ENCODE data around the gene NIT1.
"Not testable (repeated sequence)": the region's sequence is repeated elsewhere in the genome, so short reads cannot be mapped to it uniquely, and the experiment has no call there.

The NIT1 gene

DNA sequence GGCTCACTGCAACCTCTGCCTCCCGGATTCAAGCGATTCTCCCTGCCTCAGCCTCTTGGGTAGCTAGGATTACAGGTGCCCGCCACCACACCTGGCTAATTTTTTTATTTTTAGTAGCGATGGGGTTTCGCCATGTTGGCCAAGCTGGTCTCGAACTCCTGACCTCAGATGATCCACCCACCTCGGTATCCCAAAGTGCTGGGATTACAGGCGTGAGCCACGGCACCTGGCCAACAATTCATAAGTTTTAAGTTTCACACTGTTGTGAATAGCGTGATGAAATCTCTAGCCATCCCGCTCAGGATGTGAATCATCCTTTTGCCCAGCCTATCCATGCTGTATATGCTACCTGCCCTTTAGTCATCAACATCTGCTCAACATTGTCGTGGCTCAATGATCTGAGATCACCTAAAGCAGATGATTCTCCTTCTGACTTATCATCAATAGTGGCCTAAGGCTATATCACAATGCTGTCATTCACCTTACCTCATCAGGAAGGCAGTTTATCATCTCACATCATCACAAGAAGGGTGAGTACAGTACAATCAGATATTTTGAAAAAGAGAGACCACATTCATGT lies 2.7 kb upstream of the NIT1 start:
- TF ChIP-seq CTCF (conservative IDR thresholded peaks at IDR 0.05; ENCODE audit: low read depth): no peak
- ChIA-PET CTCF (interaction anchor here (0.6 to 0.7 kb wide), 2 partner anchors 69 to 163 kb away, joined by 3 to 4 read pairs; no protein-coding TSS in a partner anchor), POLR2A (ENCODE audit: low non-redundant PET) (no interaction called here)
- H3K27ac ChIP-seq: peak overlapping the region; percentile 96
- DNase-seq (ENCODE audit: low spot score): peak; percentile 90

- POLR2A ChIA-PET (ENCODE audit: low non-redundant PET): interaction anchor here (0.6 kb wide), 1 partner anchor 215 kb away, joined by 3 read pairs; no protein-coding TSS in a partner anchor
- CTCF ChIA-PET: interaction anchor here (0.9 kb wide), 1 partner anchor 44 kb away, joined by 3 read pairs; no protein-coding TSS in a partner anchor
- DNase-seq (ENCODE audit: low spot score): not testable (repeated sequence)
- peak overlapping the region; percentile 96 for H3K27ac ChIP-seq
Observed at GRCh38 chr1:161115961-161116360, 1.9 kb upstream of the NIT1 start.

- peak; percentile 68 for DNase-seq (ENCODE audit: low spot score)
- TF ChIP-seq CTCF (conservative IDR thresholded peaks at IDR 0.05; ENCODE audit: low read depth): peak; percentile 32; the same call in 1 of the 2 replicates
- H3K27ac ChIP-seq: peak overlapping the region; percentile 96
- ChIA-PET CTCF (no interaction called here), POLR2A (ENCODE audit: low non-redundant PET) (no interaction called here)
Observed at GRCh38 chr1:161119092-161119903, 1.4 kb downstream of the NIT1 start.

DNA sequence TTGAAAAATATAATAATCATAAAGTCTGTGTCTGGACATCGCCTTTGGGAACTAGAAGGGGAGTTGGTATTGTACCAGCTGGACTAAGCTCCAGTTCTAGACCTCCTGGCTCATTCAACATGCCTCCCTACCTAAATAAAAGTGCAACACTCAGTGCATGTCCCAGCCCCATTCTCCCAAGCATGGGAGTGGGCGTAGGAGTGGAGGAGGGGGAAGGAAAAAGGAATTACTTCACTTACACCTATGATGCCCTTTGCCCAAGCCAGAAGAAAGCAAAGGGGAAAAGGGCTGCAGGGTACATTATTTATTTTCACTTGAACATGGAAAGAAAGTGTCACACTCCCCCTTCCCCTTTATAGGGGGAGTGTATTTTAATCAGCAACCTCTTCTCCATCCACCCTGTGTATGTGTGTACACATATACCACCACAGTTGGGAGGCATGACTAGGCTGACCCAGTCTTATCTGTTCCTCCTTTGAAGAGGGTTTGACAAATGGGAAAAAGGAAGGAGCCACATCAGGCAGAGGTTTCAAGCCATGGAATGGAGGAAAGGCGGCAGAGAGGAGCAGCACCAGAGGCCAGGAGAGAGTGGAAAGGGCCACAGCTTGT lies 3.2 kb downstream of the NIT1 start:
- DNase-seq (ENCODE audit: low spot score): no peak
- ChIA-PET CTCF (interaction anchor here (0.9 kb wide), 1 partner anchor 20 kb away, joined by 3 read pairs; no protein-coding TSS in a partner anchor), POLR2A (ENCODE audit: low non-redundant PET) (no interaction called here)
- TF ChIP-seq CTCF (conservative IDR thresholded peaks at IDR 0.05; ENCODE audit: low read depth): no peak
- H3K27ac ChIP-seq: no peak overlapping the region

DNA sequence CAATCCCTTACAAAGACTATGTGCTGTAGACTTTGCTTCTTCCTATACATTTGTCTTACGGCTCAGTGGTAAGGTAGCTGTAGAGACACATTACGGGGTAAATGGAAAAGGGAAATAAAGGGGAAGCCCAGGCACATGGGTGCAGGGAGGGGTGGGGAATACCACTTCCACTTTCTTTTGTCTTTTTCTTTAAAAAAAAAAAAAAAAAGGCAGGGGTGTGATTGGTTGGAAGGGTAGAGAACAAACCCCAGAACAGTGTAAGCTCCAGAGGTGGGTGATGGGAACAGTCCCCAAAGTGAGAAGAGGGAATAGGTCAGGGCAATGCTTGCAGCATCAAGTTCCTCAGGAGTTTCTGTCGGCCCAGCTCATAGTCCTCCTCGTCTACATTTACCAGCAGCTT lies 3.9 kb downstream of the NIT1 start:
- H3K27ac ChIP-seq: peak overlapping the region; percentile 43; the same call in 1 of the 2 replicates
- ChIA-PET POLR2A (ENCODE audit: low non-redundant PET) (interaction anchor here (0.6 kb wide), 1 partner anchor 11 kb away, joined by 6 read pairs; no protein-coding TSS in a partner anchor), CTCF (interaction anchor here (0.6 to 0.9 kb wide), 2 partner anchors 19 to 345 kb away, joined by 3 to 4 read pairs; no protein-coding TSS in a partner anchor)
- TF ChIP-seq CTCF (conservative IDR thresholded peaks at IDR 0.05; ENCODE audit: low read depth): no peak
- DNase-seq (ENCODE audit: low spot score): no peak

DNA sequence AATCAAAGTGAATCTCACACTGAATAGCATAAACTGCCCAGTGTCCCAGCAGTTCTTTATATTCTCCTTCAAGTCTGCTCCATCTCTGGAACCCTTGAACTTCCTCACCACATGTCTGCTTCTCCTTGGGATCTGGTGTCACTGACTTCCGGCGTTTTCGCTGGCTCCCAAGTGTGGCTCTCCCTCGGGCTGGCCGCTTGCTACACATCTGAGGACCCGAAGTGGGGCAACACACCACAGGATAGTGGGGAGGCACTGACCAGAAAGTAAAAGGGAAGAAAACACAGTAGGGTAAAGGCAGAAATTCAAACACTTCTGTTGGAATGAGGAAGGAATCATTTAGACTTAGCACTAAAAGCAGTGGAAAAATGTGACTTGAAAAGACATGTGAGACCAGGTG lies 5.1 kb downstream of the NIT1 start:
- peak overlapping the region; percentile 50 for H3K27ac ChIP-seq
- CTCF ChIA-PET: no interaction called here
- no peak for DNase-seq (ENCODE audit: low spot score)
- POLR2A ChIA-PET (ENCODE audit: low non-redundant PET): no interaction called here
- no peak for TF ChIP-seq CTCF (conservative IDR thresholded peaks at IDR 0.05; ENCODE audit: low read depth)
